Stimulated activated CD4-positive, alpha-beta T cell treated with anti-CD3 and anti-CD28 coated beads, Interleukin-2, amount 100 ng/mL, for 4 hours (primary cell): ENCODE results near the gene FBXO42.
A peak's percentile ranks its signal among the peaks of the same experiment; 100 is the strongest.
"Not testable (repeated sequence)": the region's sequence is repeated elsewhere in the genome, so short reads cannot be mapped to it uniquely, and the experiment has no call there.

Experiments used
- DNase-seq: peaks from one replicate; pipeline ENCODE4 v3.0.0-alpha.2; 2020; ENCODE audit warnings: low read depth

The FBXO42 gene

DNA sequence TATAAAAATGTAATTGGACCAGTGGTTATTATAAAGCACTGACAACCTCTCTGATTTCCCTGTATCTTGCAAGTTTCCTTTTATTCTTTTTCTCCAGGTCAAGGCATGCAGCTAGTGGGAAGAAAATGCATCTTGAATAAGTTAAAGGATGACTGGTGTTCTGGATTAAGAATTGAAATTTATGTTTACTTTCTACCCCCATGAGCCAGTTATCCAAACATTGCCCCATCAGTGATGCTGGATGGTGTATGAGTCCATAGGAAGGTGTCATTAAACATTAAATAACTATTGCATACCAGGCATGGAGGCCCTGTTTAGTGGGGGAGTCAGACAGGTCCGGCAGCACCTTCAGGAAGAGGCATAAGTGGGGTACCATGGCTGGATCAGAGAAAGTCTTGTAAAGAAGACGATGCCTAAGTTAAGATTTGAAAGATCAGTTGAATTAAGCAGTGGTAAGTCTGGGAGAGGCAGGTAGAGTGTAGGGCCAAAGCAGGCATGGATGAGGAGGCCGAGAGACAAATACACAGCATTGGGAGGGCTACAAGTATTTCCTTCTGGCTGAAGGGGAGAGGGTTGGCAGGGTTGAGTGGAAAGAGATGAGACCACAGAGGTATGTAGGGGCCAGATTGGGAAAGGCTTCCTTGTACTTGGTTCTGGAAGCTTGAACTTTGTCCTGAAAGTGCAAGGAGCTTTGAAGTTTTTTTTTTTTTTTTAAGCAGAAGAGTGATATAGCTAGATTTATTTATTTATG is 20.4 kb upstream of the FBXO42 start:
- no peak for DNase-seq

DNA sequence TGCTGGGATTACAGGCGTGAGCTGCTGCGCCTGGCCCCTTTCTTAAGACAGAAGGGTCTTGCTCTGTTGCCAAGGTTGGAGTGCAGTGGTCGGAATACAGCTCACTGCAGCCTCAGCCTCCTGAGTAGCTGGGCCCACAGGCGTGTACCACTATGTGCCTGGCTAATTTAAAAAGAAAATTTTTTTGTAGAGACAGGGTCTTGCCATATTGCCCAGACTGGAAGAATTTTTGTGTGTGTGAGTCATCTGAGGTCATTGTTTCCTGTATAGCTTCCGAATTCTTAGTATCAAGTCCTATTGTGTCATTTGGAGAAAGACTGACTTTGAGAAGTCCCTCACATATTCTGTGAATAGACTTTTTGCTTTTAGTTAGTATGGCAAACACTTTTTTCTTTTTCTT is 19.4 kb upstream of the FBXO42 start:
- no peak for DNase-seq

DNA sequence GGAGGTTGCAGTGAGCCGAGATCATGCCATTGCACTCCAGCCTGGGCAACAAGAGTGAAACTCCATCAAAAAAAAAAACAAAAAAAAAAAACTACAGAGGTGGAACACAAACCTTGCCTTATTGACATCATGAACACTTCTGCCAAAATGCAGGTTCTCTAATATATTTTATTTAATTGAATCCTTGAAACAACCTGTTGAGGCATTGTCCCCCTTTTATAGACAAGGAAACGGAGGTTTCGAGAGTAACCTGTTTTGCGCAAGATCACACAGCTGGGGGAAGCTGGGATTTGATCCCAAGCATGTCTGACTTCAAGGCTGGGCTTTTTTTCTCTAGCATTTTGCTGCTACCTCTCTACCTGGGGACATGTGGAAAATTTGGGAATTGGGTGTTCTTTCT is 17.5 kb upstream of the FBXO42 start:
- no peak for DNase-seq

DNA sequence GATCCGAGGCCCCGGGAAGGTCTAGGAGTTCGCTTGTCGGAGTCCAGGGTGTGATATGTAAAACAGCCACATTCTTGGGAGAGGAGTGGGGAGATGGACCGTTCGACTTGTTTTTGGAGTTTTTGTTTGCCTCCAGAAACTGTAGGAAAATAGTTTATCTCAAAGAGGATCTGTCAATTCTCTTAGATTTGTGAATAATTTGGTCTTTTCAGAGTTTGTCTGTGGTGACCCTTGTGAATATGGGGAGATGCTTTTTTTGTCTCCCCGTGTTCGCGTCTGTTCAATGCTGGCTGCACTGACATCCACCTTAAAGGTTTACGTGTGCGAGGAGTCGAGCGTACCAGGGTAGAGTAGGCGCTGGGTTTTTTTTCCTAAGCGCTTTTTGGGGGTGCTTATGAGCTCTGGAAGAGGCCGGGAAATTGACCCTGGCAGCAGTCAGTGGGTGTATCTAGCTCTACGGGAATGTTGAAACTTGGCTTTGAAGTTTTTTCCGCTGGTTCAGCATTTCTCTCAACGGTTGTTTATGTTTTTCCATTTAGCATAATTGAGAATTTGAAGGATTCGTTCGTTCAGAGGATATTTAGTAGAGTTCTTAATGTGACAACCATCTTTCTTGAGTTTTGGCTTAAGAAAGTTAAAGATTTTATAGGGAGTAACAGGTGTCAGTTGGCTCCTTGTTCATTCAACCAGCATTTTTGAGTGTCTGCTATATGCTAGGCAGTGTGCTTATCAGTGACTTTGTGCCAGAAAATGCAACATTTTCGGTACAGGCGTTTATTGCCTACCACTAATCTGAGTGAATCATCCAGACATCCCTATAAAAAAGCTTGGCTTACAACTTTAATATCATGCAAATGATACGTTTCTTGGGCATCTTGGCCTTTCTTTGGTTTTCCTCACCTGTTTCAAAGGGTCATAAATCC is 15.9 kb upstream of the FBXO42 start:
- no peak for DNase-seq

DNA sequence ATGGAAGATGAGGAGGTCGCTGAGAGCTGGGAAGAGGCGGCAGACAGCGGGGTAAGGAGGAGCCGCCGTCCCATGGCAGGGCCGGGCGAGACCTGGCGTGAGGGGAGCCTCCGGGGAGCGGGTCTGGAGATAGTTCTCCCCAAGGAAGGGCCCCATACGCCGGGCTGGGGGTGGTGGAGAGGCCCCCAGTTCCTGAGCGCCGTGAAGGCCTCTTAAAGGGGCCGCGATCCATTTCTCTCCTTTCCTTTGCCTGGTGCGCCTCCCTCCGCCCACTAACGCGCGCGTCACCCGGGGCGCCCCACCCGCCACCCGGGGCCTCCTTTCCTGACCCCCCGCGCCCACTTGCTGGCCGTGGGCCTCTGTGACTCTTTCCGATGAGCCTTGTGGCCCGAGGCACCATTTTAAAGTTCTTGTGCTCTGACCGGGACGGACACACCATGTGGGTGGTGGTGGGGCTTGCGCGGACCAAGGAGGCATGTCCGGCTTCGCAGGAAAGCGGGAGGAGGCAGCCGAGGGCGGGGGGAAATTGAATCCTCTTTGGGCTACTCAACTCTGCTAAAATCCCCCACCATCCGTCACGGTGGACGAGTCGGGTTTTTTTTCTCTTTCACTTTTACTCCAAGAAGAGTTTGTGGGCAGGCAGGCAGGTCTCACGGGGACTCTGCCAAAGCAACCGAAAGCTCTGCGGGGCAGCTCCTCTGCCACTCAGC is 15.1 kb upstream of the FBXO42 start:
- DNase-seq = peak; percentile 84

DNA sequence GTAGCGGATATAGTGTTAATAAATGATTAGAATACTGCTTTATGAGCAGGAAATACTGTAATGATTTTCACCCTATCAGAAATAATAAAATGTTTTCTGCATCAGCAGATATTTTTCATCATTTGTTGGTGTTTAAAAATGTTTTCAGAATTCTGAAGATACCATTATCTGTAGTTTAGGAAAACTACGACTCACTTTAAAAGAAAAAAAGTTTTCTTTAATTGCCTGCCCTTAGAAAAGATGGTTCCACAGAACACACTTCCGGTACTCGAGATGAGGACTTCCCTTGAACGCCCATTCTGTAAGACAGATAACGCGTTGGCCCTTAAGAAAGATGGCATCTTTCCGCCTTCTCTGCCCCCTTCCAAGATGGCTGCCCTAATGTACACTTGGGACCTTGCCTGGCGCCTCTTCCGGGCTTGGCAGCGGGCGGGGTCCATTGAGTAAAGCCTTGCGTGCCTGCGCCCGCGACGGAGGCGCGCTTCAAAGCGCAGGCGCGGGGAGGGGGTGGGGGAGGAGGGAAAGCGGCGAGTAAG is 14.5 kb upstream of the FBXO42 start, which contains the start of gene SZRD1:
Gene SZRD1, plus strand, starts transcription at position 521 of the 536 bp plus-strand sequence. CDS start 16 bp downstream, outside the sequence.
- DNase-seq = peak; percentile 94

DNA sequence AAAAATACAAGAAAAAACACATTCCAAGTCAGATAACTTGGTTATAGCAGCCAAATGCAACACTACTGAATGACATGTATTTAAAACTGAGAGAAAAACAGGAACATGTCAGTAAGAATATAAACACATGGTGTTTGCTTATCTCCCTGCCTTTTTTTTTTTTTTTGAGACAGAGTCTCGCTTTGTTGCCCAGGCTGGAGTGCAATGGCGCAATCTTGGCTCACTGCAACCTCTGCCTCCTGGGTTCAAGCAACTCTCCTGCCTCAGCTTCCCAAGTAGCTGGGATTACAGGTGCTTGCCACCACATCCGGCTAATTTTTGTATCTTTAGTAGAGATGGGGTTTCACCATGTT is 12.8 kb upstream of the FBXO42 start:
- not testable (repeated sequence) for DNase-seq

DNA sequence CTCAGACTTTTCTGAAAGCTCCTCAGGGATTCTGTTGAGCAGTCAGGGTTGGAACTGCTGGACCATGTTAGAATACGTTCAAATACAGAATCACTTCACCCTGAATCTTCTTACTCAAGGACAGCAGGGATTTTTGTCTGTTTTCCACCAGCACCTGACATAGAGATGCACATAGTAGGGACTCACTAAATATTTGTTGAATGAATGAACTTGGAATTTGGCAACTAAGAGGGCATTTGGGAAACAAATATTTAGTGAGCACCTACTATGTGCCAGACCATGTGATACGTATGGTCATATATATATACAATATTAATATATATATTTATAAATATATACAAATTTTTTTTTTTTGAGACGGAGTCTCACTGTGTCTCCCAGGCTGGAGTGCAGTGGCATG is 4.6 kb upstream of the FBXO42 start:
- DNase-seq = no peak

DNA sequence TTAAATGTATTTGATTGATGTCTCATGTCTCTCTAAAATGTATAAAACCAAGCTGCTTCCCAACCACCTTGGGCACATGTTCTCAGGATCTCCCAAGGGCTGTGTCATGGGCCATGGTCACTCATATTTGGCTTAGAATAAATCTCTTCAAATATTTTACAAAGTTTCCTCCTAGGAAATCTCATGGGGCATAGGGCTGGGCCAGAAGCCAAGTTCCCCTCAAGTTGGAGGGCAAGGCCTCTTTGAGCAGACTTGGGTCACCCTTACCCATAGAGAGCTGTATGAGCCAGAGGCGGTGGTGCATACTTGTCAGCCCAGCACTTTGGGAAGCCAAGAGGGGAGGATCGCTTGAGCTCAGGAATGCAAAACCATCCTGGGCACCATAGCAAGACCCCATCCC is 2.3 kb upstream of the FBXO42 start:
- no peak for DNase-seq

DNA sequence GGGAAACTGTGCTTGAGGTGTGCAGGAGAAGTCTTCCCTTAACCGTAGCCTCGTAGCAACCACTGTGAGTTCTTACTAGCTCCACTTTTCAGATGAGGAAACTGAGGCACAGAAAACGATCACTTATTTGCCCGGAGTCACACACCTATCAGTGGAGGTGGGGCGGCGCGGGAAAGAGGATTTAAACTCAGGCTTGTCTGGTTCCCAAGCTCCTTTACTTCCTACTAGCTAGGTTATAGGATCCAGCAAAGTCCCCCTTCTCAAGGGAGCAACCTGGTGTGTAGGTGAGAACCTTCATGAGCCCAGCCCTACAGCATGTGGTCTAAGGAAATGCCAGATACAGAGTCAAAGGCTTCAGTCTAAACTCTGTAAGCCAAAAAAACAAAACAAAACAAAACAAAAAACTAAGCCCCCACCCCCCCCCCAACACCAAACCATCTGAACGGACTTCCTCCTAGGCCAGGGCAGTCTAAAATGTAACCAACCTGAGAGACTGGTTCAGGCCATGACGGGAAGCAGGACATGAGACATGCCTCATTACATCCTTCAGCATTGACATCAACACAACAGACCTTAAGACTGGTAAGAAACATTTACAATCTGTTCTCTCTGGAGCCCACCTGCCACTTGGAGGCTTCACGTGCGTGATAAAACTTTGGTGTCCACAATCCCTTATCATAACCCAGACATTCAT is 709 bp upstream of the FBXO42 start:
- no peak for DNase-seq

DNA sequence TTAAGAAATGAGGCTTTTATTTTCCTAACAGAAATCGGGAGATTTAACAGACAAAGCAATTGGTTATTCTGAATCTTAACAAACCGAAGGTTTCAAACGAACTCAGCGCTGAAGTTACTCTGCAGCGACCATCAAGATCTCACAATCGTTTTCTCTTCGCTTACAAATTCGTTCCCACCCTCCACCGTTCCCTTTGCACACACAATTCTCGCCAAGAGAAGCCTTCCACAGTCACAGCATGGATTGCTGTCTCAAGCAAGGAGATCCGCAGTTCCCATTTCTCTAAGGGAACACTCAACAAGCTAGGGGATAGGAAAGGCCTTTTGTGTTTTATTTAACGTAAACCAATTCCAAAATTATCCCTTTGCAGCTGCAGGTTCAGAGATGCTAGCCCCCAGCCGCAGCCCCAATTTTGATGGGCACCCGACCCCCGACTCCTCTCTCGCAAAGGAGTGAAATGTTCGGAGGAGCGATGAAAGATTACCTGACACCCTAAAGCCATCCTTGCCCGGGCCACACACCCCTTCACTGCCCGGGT is 755 bp downstream of the FBXO42 start:
- DNase-seq = no peak

DNA sequence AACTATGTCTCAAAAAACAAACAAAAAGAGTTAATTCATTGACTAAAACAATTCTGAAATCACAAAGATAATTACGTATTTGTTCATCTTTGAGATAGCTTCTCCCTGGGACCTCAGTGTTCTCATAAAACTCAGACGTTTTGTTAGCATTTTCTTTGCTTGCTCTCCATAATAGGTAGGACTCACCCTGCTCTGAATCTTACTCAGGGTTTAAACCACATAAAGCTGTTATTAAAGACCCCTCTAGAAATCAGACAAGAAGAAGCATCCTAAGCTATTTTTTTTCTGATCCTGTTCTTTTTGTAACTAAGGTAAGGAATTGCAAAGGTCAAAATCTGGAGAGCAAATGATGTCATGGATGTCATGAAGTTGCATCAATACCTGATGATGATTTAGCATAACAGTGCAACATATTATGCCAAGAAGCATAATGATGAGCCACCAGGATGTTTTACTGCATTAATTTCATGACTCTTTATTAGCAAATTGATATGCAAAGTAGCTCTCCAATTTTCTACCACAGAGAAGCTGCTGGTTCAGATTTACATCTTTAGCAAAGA is 2.4 kb downstream of the FBXO42 start:
- no peak for DNase-seq

DNA sequence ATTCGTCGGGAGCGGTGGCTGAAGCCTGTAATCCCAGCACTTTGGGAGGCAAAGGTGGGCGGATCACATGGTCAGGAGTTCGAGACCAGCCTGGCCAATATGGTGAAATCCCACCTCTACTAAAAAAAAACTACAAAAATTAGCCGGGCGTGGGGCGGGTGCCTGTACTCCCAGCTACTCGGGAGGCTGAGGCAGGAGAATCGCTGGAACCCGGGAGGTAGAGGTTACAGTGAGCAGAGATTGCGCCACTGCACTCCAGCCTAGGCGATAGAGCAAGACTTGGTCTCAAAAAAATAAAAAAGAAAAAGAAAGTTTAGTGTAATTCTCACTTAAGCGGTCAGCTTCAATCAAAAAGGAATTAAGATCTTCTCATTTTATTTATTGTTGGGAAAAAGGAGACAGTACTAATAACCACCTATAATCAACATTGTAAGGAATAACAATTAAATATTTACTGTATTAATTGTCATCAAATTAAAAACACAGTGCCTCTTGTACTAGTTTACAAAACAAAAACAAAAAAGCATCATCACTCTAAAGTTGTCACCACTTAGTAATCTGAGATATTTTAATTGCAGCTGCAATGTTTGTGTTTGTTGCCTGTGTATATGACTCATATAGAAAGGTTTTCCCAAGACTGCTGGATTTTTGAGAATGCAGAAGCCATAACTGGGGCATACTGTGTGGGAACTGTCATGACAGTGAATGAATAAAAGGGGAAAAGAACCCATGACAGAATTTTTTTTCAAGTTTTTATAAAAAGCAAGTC is 3.7 kb downstream of the FBXO42 start:
- DNase-seq = no peak

DNA sequence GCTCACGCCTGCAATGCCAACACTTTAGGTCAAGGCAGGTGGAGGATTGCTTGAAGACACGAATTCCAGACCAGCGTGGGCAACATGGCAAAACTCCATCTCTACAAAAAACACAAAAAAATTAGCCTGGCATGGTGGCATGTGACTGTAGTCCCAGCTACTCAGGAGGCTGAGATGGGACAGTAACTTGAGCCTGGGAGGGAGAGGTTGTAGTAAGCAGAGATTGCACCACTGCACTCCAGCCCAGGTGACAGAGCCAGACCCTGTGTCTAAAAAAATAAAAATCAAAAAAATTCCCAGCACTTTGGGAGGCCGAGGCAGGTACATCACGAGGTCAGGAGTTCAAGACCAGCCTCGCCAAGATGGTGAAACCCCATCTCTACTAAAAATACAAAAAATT is 9.0 kb downstream of the FBXO42 start:
- DNase-seq = not testable (repeated sequence)

DNA sequence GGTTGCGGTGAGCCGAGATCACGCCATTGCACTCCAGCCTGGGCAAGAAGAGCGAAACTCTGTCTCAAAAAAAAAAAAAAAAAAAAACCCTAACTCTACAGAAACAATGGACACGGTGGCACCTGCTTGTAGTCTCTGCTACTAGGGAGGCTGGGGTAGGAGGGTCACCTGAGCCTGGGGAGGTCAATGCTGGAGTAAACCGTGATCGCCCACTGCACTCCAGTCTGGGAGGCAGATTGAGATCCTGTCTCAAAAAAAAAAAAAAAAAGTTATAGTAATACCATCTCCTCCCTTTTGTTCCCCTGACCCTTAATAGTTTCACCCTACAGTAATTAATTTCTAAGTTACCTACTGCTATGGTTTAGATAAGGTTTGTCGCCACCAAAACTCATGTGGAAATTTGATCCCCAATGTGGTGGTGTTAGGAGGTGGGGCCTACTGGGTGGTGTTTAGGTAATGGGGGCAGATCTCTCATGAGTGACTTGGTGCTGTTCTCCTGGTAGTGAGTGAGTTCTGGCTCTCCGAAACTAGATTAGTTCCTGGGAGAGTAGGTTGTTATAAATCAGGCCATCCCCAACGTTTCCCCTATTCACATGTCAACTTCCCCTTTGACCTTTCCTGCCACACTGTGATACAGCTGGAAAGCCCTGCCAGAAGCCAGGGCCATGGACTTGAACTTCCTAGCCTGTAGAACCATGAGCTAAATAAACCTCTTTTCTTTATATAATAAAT is 9.8 kb downstream of the FBXO42 start:
- DNase-seq = no peak

DNA sequence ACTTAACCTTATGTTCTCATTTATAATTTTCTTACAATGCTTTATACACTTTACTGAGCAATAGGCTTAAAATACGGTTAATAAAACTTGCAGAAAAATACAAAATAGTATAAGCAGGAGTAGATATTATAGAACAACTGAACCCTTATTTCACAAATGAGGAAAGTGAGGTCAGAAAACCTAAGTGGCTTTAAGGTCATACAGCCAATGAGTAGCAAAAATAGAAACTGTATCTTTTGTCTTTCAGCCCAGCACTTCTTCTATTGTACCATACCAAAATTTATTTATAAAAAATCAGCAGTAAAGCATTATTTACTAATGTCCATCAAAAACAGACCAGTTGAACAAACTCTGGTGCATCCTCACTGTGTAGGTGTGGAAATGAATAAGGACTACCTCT is 11.6 kb downstream of the FBXO42 start:
- no peak for DNase-seq

DNA sequence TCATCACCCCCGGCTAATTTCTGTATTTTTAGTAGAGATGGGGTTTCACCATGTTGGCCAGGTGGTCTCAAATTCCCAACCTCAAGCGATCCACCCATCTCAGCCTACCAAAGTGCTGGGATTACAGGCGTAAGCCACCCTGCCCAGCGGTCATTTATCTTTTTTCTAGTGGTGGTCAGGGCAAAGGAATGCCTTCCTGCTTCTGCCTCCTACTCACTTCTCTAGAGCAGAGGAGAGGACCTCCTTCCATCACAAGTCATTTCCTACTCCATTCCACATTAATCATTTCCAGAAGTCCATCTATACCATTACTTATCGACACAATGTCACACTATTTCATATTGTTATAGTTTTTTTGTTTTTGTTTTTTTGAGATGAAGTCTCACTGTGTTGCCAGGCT is 13.3 kb downstream of the FBXO42 start:
- no peak for DNase-seq

DNA sequence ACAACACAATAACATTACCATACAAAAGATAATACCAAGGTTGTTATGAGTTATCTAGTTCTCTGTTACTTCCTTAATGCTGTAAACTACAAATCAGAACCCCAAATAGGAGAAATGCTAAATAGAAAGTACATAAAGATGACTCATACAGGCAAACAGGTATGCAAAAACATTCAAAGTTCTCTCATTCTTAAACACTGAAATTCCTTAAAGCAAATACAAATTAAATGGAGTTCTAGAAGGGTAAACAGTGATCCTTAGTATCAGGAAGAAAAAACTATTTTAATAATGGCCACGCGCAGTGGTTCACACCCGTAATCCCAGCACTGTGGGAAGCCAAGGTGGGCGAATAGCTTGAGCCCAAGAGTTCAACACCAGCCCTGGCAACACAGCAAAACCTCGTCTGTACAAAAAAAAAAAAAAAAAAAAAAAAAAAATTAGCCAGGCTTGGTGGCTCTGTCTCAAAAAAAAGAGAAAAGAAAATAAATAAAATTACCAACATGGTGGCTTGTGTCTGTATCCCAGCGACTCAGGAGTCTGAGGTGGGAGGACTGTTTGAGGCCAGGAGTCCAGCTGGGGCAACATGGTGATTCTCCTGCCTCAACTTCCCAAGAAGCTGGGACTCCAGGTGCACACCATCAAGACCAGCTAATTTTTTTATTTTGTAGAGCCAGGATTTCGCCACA is 17.5 kb downstream of the FBXO42 start:
- DNase-seq = no peak

DNA sequence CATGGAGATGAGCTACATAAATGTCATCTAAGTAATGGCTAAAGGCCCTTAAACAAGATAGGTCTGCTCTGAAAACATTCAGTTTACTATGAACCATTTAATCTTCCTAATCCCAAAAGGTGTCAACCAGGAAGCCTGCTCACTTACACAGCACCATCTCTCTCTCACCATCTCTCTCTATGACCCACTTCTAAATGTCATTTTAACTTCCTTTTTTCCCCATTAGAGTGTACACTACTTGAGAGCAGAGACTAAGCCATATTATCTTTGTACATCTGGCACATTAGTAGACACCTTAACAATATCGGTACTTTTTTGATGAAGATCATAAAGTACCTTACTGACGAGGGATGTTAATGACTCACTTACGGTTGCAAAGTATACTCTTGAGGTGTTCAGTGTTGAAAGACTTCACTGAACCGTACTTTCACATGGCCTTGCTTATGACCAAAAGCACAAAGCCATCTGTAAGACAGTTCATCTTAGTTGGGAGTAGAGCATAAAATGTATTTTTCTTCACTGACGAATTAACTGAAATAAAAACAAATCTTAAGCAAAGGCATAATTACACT is 25.4 kb downstream of the FBXO42 start:
- DNase-seq = no peak
